NT2/D1 (cell line): ENCODE data around the gene AIF1L.

ENCODE experiments used
- YY1 ChIP-seq: IDR thresholded peaks from 2 replicates; pipeline ENCODE4 v1.6.1; 2011; ENCODE audit not compliant: insufficient read length, insufficient read depth
- ZNF274 ChIP-seq: IDR thresholded peaks from 2 replicates; pipeline ENCODE4 v1.6.1; 2011; ENCODE audit warnings: mild to moderate bottlenecking, low read depth, low read length

GRCh38 chr9:131167146-131167692 is 70.9 kb downstream of the AIF1L start:
- TF ChIP-seq YY1 (no peak), ZNF274 (no peak)
